Activated CD8-positive, alpha-beta T cell treated with anti-CD3 and anti-CD28 coated beads for 36 hours (primary cell): Measurements from ENCODE around the gene TOR1AIP1. TPM values are rescaled to one million over a fixed set of nuclear protein-coding genes. Genes with fewer than 3 reads are reported as not detected.

Experiments
- ATAC-seq: fragments of 200-7000 bp; cut with Tn5 transposase; one replicate; pipeline ENCODE4 v1.10.0; 2021; ENCODE audit warnings: mild to moderate bottlenecking, moderate library complexity
- CTCF ChIA-PET: fragments of 350-600 bp; sonication (Branson Sonifier 250); formaldehyde crosslinking; loops from one replicate; lab custom pipeline; 2021; ENCODE audit warnings: antibody characterized with exemption; lab: Charles Lee
- POLR2A ChIA-PET: fragments of 350-600 bp; sonication (Branson Sonifier 250); formaldehyde crosslinking; loops from one replicate; lab custom pipeline; 2021; ENCODE audit warnings: antibody characterized with exemption; lab: Charles Lee
- DNase-seq: peaks from one replicate; pipeline ENCODE4 v3.0.0-alpha.2; 2020
- H3K27ac Mint-ChIP-seq: one replicate; pipeline ENCODE4 v1.8.0; 2021; ENCODE audit warnings: mild to moderate bottlenecking, mixed read lengths
- H3K27me3 Mint-ChIP-seq: one replicate; pipeline ENCODE4 v1.8.0; 2021; ENCODE audit warnings: mixed read lengths
- H3K36me3 Mint-ChIP-seq: one replicate; pipeline ENCODE4 v1.8.0; 2021; ENCODE audit warnings: low read depth, mixed read lengths
- H3K4me1 Mint-ChIP-seq: one replicate; pipeline ENCODE4 v1.8.0; 2021; ENCODE audit warnings: low read depth, mixed read lengths
- H3K4me3 Mint-ChIP-seq: one replicate; pipeline ENCODE4 v1.8.0; 2021; ENCODE audit warnings: mild to moderate bottlenecking, moderate library complexity, mixed read lengths
- H3K9me3 Mint-ChIP-seq: one replicate; pipeline ENCODE4 v1.8.0; 2021; ENCODE audit warnings: mixed read lengths
- intact Hi-C: fragments of 100-400 bp; cut with micrococcal nuclease; formaldehyde crosslinking; loops from one replicate; pipeline ENCODE4 v1.10.0; 2022
- total RNA-seq, 2 experiments: library from RNA; stranded (reverse); gene quantifications; one replicate each; pipeline ENCODE4 v1.2.3, GENCODE V29; 2021
- TF ChIP-seq, protein P1 (sequence below): fragments of 200-600 bp; IDR thresholded peaks from one replicate; pipeline ENCODE4 v1.8.0; 2022; ENCODE audit warnings: antibody characterized with exemption, mild to moderate bottlenecking

The TOR1AIP1 gene
- total RNA-seq, 2 experiments from 2014 or later, result 38.3 to 45.8 TPM

DNA sequence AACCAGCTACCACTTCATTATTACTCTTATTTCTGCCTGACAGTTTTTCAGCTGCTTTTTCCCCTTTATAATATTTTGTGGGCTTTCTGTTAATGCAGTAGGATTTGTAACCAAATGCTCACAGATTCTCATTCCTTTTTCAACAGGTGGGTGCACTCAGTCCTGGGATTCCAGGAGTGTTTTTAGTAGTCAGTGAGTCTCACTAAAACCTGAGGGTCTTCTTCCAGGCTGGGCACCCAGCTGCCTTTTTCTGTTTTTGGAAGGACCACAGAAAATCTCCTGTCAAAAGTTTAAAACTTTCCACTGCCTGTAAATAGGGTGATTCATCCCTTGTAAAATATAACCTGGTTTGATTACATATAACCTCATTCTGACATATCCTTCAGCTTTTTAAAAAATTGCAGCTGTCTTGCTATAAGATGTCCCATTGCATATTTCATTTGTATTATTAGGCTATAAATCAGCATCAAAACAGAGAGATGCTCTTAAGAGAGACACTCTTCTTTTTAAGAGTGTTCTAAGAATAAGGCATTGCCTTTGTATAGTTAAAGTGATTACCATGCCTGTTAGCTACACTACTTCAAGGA is 55.7 kb downstream of the TOR1AIP1 start:
- intact Hi-C loops, result no loop called here
- no peaks in the 10 kb centered on the region for H3K4me1 Mint-ChIP-seq
- DNase-seq (no peak), ATAC-seq (no peak)
- CTCF ChIA-PET, result interaction anchor here (0.9 to 2.6 kb wide), 3 partner anchors 10 to 26 kb away, joined by 3 to 8 read pairs (median 3); partner anchors contain the start of gene CEP350
- POLR2A ChIA-PET, result interaction anchor here (1.6 kb wide), 1 partner anchor 16 kb away, joined by 4 read pairs; the partner anchor contains the start of gene CEP350
- no peak overlapping the region for H3K27ac Mint-ChIP-seq
- H3K36me3 Mint-ChIP-seq, result no peaks in the 10 kb centered on the region
- no peak overlapping the region for H3K4me3 Mint-ChIP-seq
- peaks cover 1% of the 10 kb centered on the region for H3K27me3 Mint-ChIP-seq
- H3K9me3 Mint-ChIP-seq, result no peaks in the 10 kb centered on the region
- TF ChIP-seq, protein P1, sequence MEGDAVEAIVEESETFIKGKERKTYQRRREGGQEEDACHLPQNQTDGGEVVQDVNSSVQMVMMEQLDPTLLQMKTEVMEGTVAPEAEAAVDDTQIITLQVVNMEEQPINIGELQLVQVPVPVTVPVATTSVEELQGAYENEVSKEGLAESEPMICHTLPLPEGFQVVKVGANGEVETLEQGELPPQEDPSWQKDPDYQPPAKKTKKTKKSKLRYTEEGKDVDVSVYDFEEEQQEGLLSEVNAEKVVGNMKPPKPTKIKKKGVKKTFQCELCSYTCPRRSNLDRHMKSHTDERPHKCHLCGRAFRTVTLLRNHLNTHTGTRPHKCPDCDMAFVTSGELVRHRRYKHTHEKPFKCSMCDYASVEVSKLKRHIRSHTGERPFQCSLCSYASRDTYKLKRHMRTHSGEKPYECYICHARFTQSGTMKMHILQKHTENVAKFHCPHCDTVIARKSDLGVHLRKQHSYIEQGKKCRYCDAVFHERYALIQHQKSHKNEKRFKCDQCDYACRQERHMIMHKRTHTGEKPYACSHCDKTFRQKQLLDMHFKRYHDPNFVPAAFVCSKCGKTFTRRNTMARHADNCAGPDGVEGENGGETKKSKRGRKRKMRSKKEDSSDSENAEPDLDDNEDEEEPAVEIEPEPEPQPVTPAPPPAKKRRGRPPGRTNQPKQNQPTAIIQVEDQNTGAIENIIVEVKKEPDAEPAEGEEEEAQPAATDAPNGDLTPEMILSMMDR, result no peak

DNA sequence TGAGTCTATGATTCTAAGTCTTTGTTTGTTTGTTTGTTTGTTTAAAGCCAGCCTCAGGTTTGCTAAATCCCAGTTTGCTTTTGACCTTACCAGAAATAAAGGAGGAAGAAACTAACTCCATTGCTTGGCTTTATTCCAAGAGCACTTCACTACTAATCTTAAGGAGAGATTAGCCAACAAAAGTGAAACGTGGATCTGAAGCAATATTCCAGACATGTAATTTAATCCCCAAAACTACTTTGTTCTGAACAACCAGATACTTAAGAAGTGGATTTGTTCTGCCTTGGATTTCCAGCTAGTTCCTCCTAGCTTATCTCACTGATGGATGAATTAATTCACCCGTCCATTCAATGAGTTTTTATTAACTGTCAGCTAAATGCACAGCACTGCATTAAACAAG is 56.7 kb downstream of the TOR1AIP1 start:
- peaks cover 1% of the 10 kb centered on the region for H3K27me3 Mint-ChIP-seq
- no peak for ATAC-seq
- TF ChIP-seq, protein P1, result no peak
- no peak overlapping the region for H3K4me3 Mint-ChIP-seq
- no peak overlapping the region for H3K27ac Mint-ChIP-seq
- DNase-seq, result no peak
- no peaks in the 10 kb centered on the region for H3K4me1 Mint-ChIP-seq
- ChIA-PET POLR2A (interaction anchor here (1.6 kb wide), 1 partner anchor 15 kb away, joined by 4 read pairs; the partner anchor contains the start of gene CEP350), CTCF (interaction anchor here (0.9 to 2.6 kb wide), 3 partner anchors 10 to 27 kb away, joined by 3 to 8 read pairs (median 3); partner anchors contain the start of gene CEP350)
- intact Hi-C loops, result no loop called here
- no peaks in the 10 kb centered on the region for H3K36me3 Mint-ChIP-seq
- H3K9me3 Mint-ChIP-seq, result no peaks in the 10 kb centered on the region

DNA sequence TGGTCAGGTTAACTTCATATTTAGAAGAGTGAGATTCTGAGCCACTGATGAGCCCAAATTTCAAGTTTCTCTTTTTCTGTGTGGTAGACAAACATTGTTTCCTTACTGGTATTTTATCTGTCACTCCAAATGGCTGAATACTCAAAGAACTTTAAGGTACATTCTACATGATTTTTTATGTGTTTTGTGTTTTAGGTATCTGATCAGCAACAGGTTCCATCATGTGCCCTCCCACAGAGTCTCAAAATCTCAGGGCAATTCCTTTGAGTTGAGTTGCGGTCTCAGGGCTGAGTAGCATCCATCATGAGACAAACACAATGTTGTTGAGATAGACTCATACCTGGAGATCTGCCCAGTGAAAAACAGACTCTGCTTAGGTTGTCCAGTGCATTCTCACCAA is 57.9 kb downstream of the TOR1AIP1 start:
- no peaks in the 10 kb centered on the region for H3K4me1 Mint-ChIP-seq
- H3K9me3 Mint-ChIP-seq, result no peaks in the 10 kb centered on the region
- intact Hi-C loops, result no loop called here
- DNase-seq (no peak), ATAC-seq (no peak)
- TF ChIP-seq, protein P1, result no peak
- POLR2A ChIA-PET, result interaction anchor here (0.7 kb wide), 1 partner anchor 11 kb away, joined by 3 read pairs; no protein-coding TSS in a partner anchor
- H3K4me3 Mint-ChIP-seq, result no peak overlapping the region
- CTCF ChIA-PET, result interaction anchor here (1.2 to 2.6 kb wide), 2 partner anchors 8 to 14 kb away, joined by 3 to 8 read pairs; partner anchors contain the start of gene CEP350
- no peak overlapping the region for H3K27ac Mint-ChIP-seq
- H3K27me3 Mint-ChIP-seq, result no peaks in the 10 kb centered on the region
- H3K36me3 Mint-ChIP-seq, result no peaks in the 10 kb centered on the region

DNA sequence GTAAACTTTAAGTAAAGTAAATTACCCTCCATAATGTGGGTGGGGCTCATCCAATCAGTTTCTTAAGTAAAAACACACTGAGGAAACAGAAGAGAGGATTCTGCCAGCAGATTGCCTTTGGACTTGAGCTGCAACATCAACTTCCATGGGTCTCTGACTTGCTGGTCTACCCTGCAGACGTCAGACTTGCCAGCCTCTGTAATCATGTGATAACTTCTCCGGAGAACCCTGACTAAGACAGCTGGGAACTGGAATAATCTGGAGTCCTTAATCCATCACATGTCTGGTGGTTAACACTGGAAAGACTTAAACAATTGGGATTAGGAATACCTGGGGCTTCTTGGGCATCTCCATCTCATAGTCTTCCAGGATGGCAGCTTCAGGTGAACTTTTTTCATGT is 59.4 kb downstream of the TOR1AIP1 start:
- Mint-ChIP-seq H3K4me3 (no peak overlapping the region), H3K27me3 (no peaks in the 10 kb centered on the region), H3K36me3 (no peaks in the 10 kb centered on the region), H3K4me1 (no peaks in the 10 kb centered on the region), H3K9me3 (no peaks in the 10 kb centered on the region), H3K27ac (no peak overlapping the region)
- intact Hi-C loops, result no loop called here
- POLR2A ChIA-PET, result interaction anchor here (0.6 kb wide), 1 partner anchor 23 kb away, joined by 3 read pairs; no protein-coding TSS in a partner anchor
- ATAC-seq (no peak), DNase-seq (no peak)
- TF ChIP-seq, protein P1, result no peak
- CTCF ChIA-PET, result interaction anchor here (1.0 to 1.2 kb wide), 3 partner anchors 10 to 74 kb away, joined by 3 to 4 read pairs (median 3); no protein-coding TSS in a partner anchor

DNA sequence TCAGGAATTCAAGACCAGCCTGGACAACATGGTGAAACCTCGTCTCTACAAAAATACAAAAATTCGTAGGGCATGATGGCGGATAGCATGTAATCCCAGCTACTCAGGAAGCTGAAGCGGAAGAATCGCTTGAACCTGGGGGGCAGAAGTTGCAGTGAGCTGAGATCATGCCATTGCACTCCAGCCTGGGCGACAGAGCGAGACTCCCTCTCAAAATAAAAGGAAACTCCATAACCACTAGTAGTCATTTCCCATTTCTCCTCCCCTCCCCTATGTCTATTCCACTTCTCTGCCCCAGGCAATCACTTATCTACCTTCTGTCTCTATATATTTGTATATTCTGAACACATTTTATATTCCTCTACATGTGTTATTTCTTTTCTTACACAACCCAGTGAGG is 68.6 kb downstream of the TOR1AIP1 start:
- CTCF ChIA-PET, result interaction anchor here (0.6 to 1.4 kb wide), 2 partner anchors 74 to 141 kb away, joined by 3 read pairs; no protein-coding TSS in a partner anchor
- Mint-ChIP-seq H3K9me3 (no peaks in the 10 kb centered on the region), H3K27me3 (no peaks in the 10 kb centered on the region), H3K4me3 (no peak overlapping the region), H3K4me1 (peaks cover 17% of the 10 kb centered on the region), H3K36me3 (no peaks in the 10 kb centered on the region), H3K27ac (no peak overlapping the region)
- DNase-seq, result no peak
- ATAC-seq, result no peak
- intact Hi-C loops, result no loop called here
- TF ChIP-seq, protein P1, result no peak
- POLR2A ChIA-PET, result interaction anchor here (1.4 to 1.7 kb wide), 3 partner anchors 10 to 70 kb away, joined by 3 to 4 read pairs (median 3); no protein-coding TSS in a partner anchor
